Measurements from ENCODE around the gene PTCSC3.

The PTCSC3 gene

DNA sequence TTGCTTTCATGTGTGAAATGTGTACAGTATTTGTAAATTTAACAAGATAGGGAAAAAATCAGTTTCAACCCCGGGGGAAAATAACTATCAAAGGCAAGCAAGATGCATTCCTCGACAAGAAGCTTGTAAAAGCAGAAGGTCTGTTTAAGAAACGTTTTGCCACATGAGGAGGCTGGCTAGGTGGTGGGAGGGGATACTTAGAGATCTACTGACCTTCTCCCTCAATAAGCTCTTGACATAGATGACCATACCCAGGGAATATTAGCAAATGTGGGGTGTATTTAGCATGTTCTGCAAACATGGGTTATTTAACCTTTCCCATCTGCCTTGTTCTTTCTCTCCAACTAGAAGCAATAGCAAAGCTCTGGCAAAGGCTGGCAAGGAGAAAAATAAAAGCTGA, 4.9 kb downstream of the PTCSC3 start:
- H3K9me3 ChIP-seq (ENCODE audit: low read length), result no peaks in the 10 kb centered on the region
- no peak overlapping the region for H3K9ac ChIP-seq (ENCODE audit: low read length)

DNA sequence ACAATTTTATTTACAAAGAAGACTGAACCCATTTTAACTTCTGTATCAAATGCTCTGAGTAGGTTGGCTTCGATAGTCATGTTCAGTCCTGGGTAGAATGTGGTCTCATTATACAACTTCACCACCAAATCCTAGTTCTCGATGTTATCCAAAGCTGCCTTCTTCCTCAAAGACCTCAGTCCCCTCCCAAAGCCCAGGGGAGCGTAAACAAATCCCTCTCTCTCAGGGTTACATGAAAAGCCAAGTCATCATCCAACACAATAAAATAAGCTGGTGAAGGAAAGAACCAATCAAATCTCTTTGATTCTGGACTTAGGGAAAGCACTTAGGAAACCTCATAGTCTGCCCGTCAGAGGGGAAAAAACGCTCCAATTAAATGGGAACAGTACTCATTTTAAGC, 9.1 kb downstream of the PTCSC3 start:
- H3K27me3 ChIP-seq (ENCODE audit: insufficient read depth, low read length), result no peaks in the 10 kb centered on the region
- TF ChIP-seq EZH2 (IDR thresholded peaks at IDR 0.05; ENCODE audit: borderline replicate concordance, low read length), result no peak
- TF ChIP-seq, protein P1, sequence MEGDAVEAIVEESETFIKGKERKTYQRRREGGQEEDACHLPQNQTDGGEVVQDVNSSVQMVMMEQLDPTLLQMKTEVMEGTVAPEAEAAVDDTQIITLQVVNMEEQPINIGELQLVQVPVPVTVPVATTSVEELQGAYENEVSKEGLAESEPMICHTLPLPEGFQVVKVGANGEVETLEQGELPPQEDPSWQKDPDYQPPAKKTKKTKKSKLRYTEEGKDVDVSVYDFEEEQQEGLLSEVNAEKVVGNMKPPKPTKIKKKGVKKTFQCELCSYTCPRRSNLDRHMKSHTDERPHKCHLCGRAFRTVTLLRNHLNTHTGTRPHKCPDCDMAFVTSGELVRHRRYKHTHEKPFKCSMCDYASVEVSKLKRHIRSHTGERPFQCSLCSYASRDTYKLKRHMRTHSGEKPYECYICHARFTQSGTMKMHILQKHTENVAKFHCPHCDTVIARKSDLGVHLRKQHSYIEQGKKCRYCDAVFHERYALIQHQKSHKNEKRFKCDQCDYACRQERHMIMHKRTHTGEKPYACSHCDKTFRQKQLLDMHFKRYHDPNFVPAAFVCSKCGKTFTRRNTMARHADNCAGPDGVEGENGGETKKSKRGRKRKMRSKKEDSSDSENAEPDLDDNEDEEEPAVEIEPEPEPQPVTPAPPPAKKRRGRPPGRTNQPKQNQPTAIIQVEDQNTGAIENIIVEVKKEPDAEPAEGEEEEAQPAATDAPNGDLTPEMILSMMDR (IDR thresholded peaks at IDR 0.05; ENCODE audit: low read length), result no peak

More for the DNA sequence above, 4.9 kb downstream of the PTCSC3 start:
- Histone ChIP-seq H3F3A (ENCODE audit: insufficient read depth, low read length) (no peaks in the 10 kb centered on the region), H3K36me3 (ENCODE audit: insufficient read depth, low read length) (no peaks in the 10 kb centered on the region), H3K4me3 (ENCODE audit: low read depth, low read length, poor library complexity, severe bottlenecking) (no peak overlapping the region), H4K20me1 (ENCODE audit: insufficient read depth, low read length) (no peaks in the 10 kb centered on the region), H3K4me1 (ENCODE audit: insufficient read depth, low read length, severe bottlenecking) (no peaks in the 10 kb centered on the region), H3K9me2 (ENCODE audit: low read depth, low read length) (no peaks in the 10 kb centered on the region), H2AFZ (ENCODE audit: low read length) (no peak overlapping the region), H3K27me3 (ENCODE audit: insufficient read depth, low read length) (no peaks in the 10 kb centered on the region), H3K4me2 (ENCODE audit: low read length) (no peak overlapping the region), H3K27ac (ENCODE audit: low read depth, low read length, poor library complexity, severe bottlenecking) (no peak overlapping the region), H3K79me2 (ENCODE audit: insufficient read depth, low read length) (no peaks in the 10 kb centered on the region)
- no peak for TF ChIP-seq EZH2 (IDR thresholded peaks at IDR 0.05; ENCODE audit: borderline replicate concordance, low read length)
- TF ChIP-seq, protein P1 (IDR thresholded peaks at IDR 0.05; ENCODE audit: low read length), result no peak

DNA sequence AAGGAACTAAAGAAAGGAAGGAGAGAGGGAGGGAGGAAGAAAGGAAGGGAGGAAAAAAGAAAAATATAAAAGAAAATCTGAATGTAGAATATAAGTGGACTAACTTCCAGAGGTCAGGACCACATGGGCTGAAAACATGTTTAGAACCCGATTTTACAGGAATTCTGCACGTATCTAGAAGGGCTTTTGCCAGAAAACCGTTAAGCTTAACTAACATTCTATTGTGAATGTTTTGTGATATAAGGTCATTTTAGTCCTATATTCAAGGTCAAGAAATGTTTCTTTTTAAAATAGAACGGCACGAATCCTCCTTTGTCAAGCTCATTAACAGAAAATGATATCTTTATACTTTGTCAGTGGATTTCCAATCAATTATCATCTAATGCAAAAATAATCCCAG, 13.1 kb downstream of the PTCSC3 start:
- H3F3A ChIP-seq (ENCODE audit: insufficient read depth, low read length), result no peaks in the 10 kb centered on the region
- H3K27ac ChIP-seq (ENCODE audit: low read depth, low read length, poor library complexity, severe bottlenecking), result no peak overlapping the region
- no peaks in the 10 kb centered on the region for H4K20me1 ChIP-seq (ENCODE audit: insufficient read depth, low read length)
- TF ChIP-seq, protein P1 (IDR thresholded peaks at IDR 0.05; ENCODE audit: low read length), result no peak
- no peak for TF ChIP-seq EZH2 (IDR thresholded peaks at IDR 0.05; ENCODE audit: borderline replicate concordance, low read length)
- H3K4me1 ChIP-seq (ENCODE audit: insufficient read depth, low read length, severe bottlenecking), result no peaks in the 10 kb centered on the region
- no peak overlapping the region for H3K4me2 ChIP-seq (ENCODE audit: low read length)
- H3K27me3 ChIP-seq (ENCODE audit: insufficient read depth, low read length), result no peaks in the 10 kb centered on the region
- H3K4me3 ChIP-seq (ENCODE audit: low read depth, low read length, poor library complexity, severe bottlenecking), result no peak overlapping the region
- no peaks in the 10 kb centered on the region for H3K9me2 ChIP-seq (ENCODE audit: low read depth, low read length)
- no peaks in the 10 kb centered on the region for H3K36me3 ChIP-seq (ENCODE audit: insufficient read depth, low read length)
- no peaks in the 10 kb centered on the region for H3K79me2 ChIP-seq (ENCODE audit: insufficient read depth, low read length)
- no peaks in the 10 kb centered on the region for H3K9me3 ChIP-seq (ENCODE audit: low read length)
- H3K9ac ChIP-seq (ENCODE audit: low read length), result no peak overlapping the region
- H2AFZ ChIP-seq (ENCODE audit: low read length), result no peak overlapping the region

More for the DNA sequence above, 9.1 kb downstream of the PTCSC3 start:
- no peaks in the 10 kb centered on the region for H3K4me1 ChIP-seq (ENCODE audit: insufficient read depth, low read length, severe bottlenecking)
- no peak overlapping the region for H3K4me3 ChIP-seq (ENCODE audit: low read depth, low read length, poor library complexity, severe bottlenecking)
- no peaks in the 10 kb centered on the region for H3K9me2 ChIP-seq (ENCODE audit: low read depth, low read length)
- no peaks in the 10 kb centered on the region for H3K9me3 ChIP-seq (ENCODE audit: low read length)
- no peaks in the 10 kb centered on the region for H3K36me3 ChIP-seq (ENCODE audit: insufficient read depth, low read length)
- H2AFZ ChIP-seq (ENCODE audit: low read length), result no peak overlapping the region
- no peaks in the 10 kb centered on the region for H3K79me2 ChIP-seq (ENCODE audit: insufficient read depth, low read length)
- H3F3A ChIP-seq (ENCODE audit: insufficient read depth, low read length), result no peaks in the 10 kb centered on the region
- H3K9ac ChIP-seq (ENCODE audit: low read length), result no peak overlapping the region
- no peaks in the 10 kb centered on the region for H4K20me1 ChIP-seq (ENCODE audit: insufficient read depth, low read length)
- no peak overlapping the region for H3K27ac ChIP-seq (ENCODE audit: low read depth, low read length, poor library complexity, severe bottlenecking)
- H3K4me2 ChIP-seq (ENCODE audit: low read length), result no peak overlapping the region

Data from OCI-LY1 (cell line).